ENCODE measurements around the gene MOSPD2.

DNA sequence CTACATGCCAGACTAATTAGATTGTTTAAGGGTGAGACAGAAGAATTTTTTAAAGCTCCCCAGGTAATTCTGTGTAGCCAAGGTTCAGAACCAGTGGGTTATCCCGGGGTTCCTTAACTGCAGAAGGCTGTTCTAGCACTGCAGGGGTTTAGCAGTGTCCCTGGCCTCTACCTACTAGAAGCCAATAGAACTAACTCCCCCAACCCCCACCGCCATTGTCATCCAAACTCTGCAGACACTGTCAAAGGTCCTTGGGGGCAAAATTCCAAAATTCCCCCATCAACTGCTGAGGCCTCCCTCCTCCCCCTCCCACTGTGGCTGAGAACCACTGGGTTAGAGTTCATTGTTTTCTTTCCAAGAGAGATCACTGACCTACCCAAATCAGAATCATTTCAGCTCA, 66.4 kb downstream of the MOSPD2 start:
- TF ChIP-seq POLR2A (IDR thresholded peaks at IDR 0.05) = no peak
- TF ChIP-seq, protein P1, sequence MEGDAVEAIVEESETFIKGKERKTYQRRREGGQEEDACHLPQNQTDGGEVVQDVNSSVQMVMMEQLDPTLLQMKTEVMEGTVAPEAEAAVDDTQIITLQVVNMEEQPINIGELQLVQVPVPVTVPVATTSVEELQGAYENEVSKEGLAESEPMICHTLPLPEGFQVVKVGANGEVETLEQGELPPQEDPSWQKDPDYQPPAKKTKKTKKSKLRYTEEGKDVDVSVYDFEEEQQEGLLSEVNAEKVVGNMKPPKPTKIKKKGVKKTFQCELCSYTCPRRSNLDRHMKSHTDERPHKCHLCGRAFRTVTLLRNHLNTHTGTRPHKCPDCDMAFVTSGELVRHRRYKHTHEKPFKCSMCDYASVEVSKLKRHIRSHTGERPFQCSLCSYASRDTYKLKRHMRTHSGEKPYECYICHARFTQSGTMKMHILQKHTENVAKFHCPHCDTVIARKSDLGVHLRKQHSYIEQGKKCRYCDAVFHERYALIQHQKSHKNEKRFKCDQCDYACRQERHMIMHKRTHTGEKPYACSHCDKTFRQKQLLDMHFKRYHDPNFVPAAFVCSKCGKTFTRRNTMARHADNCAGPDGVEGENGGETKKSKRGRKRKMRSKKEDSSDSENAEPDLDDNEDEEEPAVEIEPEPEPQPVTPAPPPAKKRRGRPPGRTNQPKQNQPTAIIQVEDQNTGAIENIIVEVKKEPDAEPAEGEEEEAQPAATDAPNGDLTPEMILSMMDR (IDR thresholded peaks at IDR 0.05) = no peak

All from esophagus squamous epithelium (tissue), 4 donors.